SK-N-SH (cell line): ENCODE results near the gene MYO1H.

ENCODE experiments used
- GATA2 ChIP-seq: sonication (generic); formaldehyde crosslinking; IDR thresholded peaks from 2 replicates; pipeline ENCODE4 v1.5.0; 2020; ENCODE audit warnings: mild to moderate bottlenecking, missing genetic modification reagents
- TAF1 ChIP-seq: IDR thresholded peaks from 2 replicates; pipeline ENCODE4 v1.6.1; 2012; ENCODE audit warnings: low read depth, mild to moderate bottlenecking, low read length, moderate library complexity, borderline replicate concordance

GRCh38 chr12:109482894-109483293, 135.2 kb downstream of the MYO1H start:
- no peak for TF ChIP-seq TAF1
- no peak for TF ChIP-seq GATA2 (CRISPR knock-in tag)
